ENCODE results near the gene IP6K2. TPM values are rescaled to one million over a fixed set of nuclear protein-coding genes. Genes with fewer than 3 reads are reported as not detected.

Gene IP6K2
- total and polyA plus RNA-seq, 8 donors, result 44.1 to 234 (median 103) TPM

GRCh38 chr3:48680811-48681540 is 36.0 kb downstream of the IP6K2 start:
- Histone ChIP-seq H3K9me3 (no peaks in the 10 kb centered on the region), H3K4me1 (peaks cover 19 to 29% (median 27%) of the 10 kb centered on the region in 4 donors), H3K27ac (no peak overlapping the region), H3K27me3 (no peaks in the 10 kb centered on the region), H3K36me3 (peaks cover 38 to 70% (median 67%) of the 10 kb centered on the region in 4 donors), H3K4me3 (no peak overlapping the region)
- intact Hi-C loops (cut with DNase I; ENCODE audit: low total_unique reads), result no loop called here
- no peak for TF ChIP-seq POLR2AphosphoS5 (IDR thresholded peaks at IDR 0.05)
- no peak for TF ChIP-seq POLR2A (IDR thresholded peaks at IDR 0.05)
- no peak for DNase-seq
- WGBS, 5 donors, result 94 to 96% (median 95%) methylated on average over 11 to 17 of the region's 17 CpGs

DNA sequence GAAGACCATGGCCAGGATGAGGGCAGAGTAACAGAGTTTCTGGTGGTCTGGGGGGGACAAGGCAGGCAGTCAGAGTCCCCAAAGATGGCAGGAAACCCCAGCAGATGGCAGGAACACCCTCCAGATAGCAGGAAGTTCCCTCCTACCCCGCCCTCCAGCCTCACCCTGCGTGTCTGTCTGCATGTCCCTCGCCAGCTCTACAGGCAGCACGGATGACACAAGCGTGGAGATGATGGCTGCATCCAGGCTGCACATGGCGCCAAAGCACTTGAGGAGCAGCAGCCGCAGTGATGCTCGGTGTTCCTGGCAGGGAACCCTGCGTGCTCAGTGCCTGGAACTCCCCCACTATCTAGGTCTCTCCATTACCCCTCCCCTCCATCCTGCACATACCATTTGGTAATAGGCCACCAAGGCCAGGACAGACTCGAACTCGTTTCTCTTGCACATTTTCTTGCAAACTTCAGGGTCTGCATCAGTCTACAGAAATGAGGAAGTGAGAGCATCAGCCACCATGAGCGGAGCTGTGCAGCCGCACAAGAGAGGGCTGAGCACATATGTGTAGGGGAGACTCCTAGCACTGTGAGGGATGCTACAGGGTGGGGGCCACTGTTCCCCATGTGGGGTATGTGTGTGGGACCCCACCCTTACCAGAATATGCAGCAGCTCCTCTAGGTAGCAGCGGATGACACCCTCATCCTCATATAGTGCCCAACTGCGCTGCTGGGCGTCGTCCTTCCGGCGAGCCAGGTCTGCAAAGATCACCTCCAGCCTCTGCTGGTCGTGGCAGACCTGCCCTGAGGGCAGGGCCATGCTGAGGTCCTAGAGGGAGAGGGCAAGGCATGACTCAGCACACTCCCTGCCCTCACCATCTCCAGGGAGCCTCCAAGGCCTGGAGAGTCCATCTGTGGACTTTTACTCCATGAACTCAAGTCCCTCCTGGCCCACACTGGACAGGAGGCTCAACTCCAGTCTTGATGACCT is 37.3 kb downstream of the IP6K2 start:
- intact Hi-C loops (cut with DNase I; ENCODE audit: low total_unique reads), result no loop called here
- no peak for DNase-seq
- H3K27me3 ChIP-seq, result no peaks in the 10 kb centered on the region
- H3K9me3 ChIP-seq, result no peaks in the 10 kb centered on the region
- H3K27ac ChIP-seq, result no peak overlapping the region
- TF ChIP-seq POLR2AphosphoS5 (IDR thresholded peaks at IDR 0.05) (no peak), EP300 (IDR thresholded peaks at IDR 0.05) (no peak), POLR2A (IDR thresholded peaks at IDR 0.05) (no peak)
- TF ChIP-seq, protein P1, sequence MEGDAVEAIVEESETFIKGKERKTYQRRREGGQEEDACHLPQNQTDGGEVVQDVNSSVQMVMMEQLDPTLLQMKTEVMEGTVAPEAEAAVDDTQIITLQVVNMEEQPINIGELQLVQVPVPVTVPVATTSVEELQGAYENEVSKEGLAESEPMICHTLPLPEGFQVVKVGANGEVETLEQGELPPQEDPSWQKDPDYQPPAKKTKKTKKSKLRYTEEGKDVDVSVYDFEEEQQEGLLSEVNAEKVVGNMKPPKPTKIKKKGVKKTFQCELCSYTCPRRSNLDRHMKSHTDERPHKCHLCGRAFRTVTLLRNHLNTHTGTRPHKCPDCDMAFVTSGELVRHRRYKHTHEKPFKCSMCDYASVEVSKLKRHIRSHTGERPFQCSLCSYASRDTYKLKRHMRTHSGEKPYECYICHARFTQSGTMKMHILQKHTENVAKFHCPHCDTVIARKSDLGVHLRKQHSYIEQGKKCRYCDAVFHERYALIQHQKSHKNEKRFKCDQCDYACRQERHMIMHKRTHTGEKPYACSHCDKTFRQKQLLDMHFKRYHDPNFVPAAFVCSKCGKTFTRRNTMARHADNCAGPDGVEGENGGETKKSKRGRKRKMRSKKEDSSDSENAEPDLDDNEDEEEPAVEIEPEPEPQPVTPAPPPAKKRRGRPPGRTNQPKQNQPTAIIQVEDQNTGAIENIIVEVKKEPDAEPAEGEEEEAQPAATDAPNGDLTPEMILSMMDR (IDR thresholded peaks at IDR 0.05), result no peak
- H3K4me3 ChIP-seq, result no peak overlapping the region
- H3K36me3 ChIP-seq, result peaks cover 38 to 79% (median 77%) of the 10 kb centered on the region in 4 donors
- WGBS, 5 donors, result 88 to 92% (median 90%) methylated on average over 20 of the region's 20 CpGs
- peaks cover 13 to 19% (median 18%) of the 10 kb centered on the region in 4 donors for H3K4me1 ChIP-seq

- H3K4me1 ChIP-seq, result peaks cover 6 to 10% (median 9%) of the 10 kb centered on the region in 4 donors
- WGBS, 5 donors, result 93 to 96% (median 94%) methylated on average over 14 to 24 of the region's 24 CpGs
- TF ChIP-seq POLR2A (IDR thresholded peaks at IDR 0.05), result no peak
- TF ChIP-seq, protein P1 (IDR thresholded peaks at IDR 0.05), result no peak
- TF ChIP-seq POLR2AphosphoS5 (IDR thresholded peaks at IDR 0.05), result no peak
- no peak for TF ChIP-seq EP300 (IDR thresholded peaks at IDR 0.05)
- no peak for DNase-seq
- H3K36me3 ChIP-seq, result peaks cover 38 to 89% (median 86%) of the 10 kb centered on the region in 4 donors
- H3K27ac ChIP-seq, result no peak overlapping the region
- intact Hi-C loops (cut with DNase I; ENCODE audit: low total_unique reads), result no loop called here
- no peaks in the 10 kb centered on the region for H3K27me3 ChIP-seq
- H3K4me3 ChIP-seq, result no peak overlapping the region
- no peaks in the 10 kb centered on the region for H3K9me3 ChIP-seq
Measured at GRCh38 chr3:48678566-48679380, 38.2 kb downstream of the IP6K2 start.

GRCh38 chr3:48678056-48678455 is 39.0 kb downstream of the IP6K2 start:
- Histone ChIP-seq H3K4me1 (peaks cover under 1 to 2% (median 2%) of the 10 kb centered on the region in 4 donors), H3K27ac (no peak overlapping the region), H3K36me3 (peaks cover 38 to 91% (median 88%) of the 10 kb centered on the region in 4 donors), H3K9me3 (no peaks in the 10 kb centered on the region), H3K4me3 (no peak overlapping the region), H3K27me3 (no peaks in the 10 kb centered on the region)
- intact Hi-C loops (cut with DNase I; ENCODE audit: low total_unique reads), result no loop called here
- TF ChIP-seq, protein P1 (IDR thresholded peaks at IDR 0.05), result no peak
- TF ChIP-seq EP300 (IDR thresholded peaks at IDR 0.05) (no peak), POLR2AphosphoS5 (IDR thresholded peaks at IDR 0.05) (no peak)
- 68 to 88% (median 82%) methylated on average over 4 of the region's 4 CpGs for WGBS, 5 donors
- DNase-seq, result no peak

Data from stomach (tissue), 9 donors.